Activated naive CD4-positive, alpha-beta T cell treated with anti-CD3 and anti-CD28 coated beads, Interleukin-2, amount 50 U/mL, for 24 hours (primary cell): ENCODE data around the gene KRT7.

ENCODE experiments used
- H3K27ac Mint-ChIP-seq: one replicate; pipeline ENCODE4 v1.8.0; 2021; ENCODE audit warnings: mild to moderate bottlenecking, mixed read lengths
- H3K27me3 Mint-ChIP-seq: one replicate; pipeline ENCODE4 v1.8.0; 2021; ENCODE audit warnings: mixed read lengths
- H3K36me3 Mint-ChIP-seq: one replicate; pipeline ENCODE4 v1.8.0; 2021; ENCODE audit warnings: mixed read lengths
- H3K4me1 Mint-ChIP-seq: one replicate; pipeline ENCODE4 v1.8.0; 2021; ENCODE audit warnings: mixed read lengths
- H3K4me3 Mint-ChIP-seq: one replicate; pipeline ENCODE4 v1.8.0; 2021; ENCODE audit warnings: mild to moderate bottlenecking, mixed read lengths
- H3K9me3 Mint-ChIP-seq: one replicate; pipeline ENCODE4 v1.8.0; 2021; ENCODE audit warnings: mixed read lengths

The KRT7 gene

DNA sequence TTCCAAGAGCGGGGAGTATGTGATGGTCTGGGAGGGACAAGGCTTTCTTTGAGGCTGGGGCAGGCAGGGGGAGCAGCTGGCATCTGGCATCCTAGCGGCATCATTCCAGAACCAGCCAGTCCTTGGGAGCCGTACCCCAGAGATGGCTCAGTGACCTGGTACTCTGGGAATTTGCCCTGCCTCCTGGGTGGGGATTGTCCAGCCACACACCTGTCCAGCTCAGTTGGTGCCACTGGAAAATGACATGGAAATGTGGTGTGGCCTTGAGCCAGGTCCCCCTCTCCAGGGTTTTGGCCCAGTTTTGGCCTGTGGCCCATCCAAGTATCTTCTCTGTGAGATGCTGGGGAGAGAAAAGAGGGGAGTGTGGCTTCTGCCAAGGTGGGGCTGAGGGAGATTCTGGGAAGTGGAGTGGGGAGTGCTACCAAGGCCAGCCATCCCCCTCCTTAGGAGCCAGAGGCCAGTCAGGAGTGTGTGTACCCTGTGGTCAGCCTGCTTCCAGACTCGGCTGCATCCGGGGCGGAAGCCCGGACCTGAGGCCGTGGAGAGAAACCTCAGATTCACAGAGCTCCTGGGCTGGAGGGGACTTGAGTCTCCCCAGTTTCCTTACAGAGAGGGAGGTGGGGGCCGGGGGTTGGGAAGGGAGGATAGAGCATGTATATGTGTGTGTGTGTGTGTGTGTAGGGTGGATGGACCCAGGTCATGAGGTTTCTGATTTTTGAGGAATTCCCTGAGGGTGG is 26.6 kb upstream of the KRT7 start:
- H3K4me3 Mint-ChIP-seq = no peak overlapping the region
- H3K4me1 Mint-ChIP-seq = peaks cover 5% of the 10 kb centered on the region
- H3K9me3 Mint-ChIP-seq = no peaks in the 10 kb centered on the region
- no peak overlapping the region for H3K27ac Mint-ChIP-seq
- H3K27me3 Mint-ChIP-seq = no peaks in the 10 kb centered on the region
- no peaks in the 10 kb centered on the region for H3K36me3 Mint-ChIP-seq

DNA sequence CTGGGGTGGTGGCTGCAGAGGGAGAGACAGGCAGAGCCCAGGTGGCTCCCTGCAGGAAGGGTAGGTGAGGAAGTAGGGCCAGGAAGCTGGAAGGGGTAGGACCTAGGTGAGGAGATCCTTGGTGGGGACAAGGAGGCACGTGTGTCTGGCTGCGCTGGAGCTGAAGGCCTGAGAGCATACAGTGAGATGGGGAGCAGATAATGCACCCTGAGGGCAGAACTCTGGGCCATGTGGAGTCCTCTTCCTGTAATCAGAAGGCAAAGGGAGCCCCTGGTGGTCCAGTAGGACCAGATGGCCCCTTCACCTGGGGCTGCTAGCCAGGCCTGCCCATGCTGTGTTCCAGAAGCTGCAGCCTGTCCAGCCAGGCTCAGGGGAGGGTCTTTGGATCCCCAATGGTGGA is 25.9 kb upstream of the KRT7 start:
- Mint-ChIP-seq H3K4me1 (peaks cover 5% of the 10 kb centered on the region), H3K27me3 (no peaks in the 10 kb centered on the region)

DNA sequence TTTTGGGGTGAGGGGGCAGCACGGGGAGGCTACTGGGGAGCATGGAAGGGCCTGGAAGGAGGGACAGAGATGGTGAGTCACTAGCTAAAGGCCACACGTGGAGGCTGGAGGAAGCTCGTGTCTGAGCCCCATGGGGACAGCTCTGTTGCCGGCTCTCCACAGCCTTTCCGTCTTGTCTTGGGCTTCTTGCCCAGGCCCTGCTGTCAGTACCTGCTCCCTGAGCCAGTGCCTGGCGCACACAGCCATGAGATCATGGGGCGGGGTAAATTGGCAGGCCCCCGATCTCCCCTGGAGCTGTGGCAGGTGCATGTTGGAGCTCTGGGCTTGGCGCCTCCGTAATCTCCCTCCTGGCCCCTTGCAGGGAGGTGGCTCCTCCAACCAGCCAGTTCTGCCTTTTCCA is 25.1 kb upstream of the KRT7 start:
- Mint-ChIP-seq H3K9me3 (no peaks in the 10 kb centered on the region), H3K4me3 (no peak overlapping the region), H3K36me3 (no peaks in the 10 kb centered on the region), H3K27me3 (no peaks in the 10 kb centered on the region), H3K27ac (no peak overlapping the region), H3K4me1 (peaks cover 4% of the 10 kb centered on the region)

More for the DNA sequence above, 25.9 kb upstream of the KRT7 start:
- Mint-ChIP-seq H3K9me3 (no peaks in the 10 kb centered on the region), H3K4me3 (no peak overlapping the region), H3K36me3 (no peaks in the 10 kb centered on the region), H3K27ac (no peak overlapping the region)

DNA sequence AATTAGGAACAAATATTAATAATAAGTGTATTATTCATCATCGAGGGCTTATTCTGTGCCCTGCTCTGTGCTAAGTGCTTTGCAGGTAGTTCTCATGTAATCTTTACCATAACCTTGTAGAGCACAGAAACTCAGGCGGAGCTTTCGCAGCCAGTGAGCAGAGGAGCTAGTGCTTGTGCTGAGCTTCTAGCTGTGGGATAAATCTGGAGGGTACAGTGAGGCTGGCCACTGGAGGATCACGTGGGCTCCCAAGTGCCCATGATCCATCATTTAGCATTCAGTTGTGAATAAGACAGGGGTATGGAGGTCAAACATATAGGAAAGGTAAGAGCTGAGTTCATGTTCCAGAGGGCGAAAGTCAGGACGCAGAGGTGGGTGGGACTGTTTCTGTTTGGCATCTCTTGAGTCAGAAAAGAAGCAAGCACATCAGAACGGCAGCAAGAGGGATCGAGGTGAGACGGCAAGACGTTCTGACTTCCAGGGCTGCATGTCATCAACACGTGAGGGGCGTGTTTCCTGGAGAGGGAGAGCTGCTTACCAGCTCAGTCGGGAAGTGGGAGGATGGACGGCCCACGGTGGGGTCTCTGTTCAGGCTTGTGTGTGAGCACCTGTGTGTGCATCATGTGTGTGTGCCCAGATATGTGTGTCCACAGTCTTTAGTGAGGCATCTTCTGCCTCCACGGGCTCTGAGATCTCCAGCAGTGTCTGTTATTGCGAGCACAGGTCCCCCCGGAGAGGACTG is 24.4 kb upstream of the KRT7 start:
- Mint-ChIP-seq H3K4me3 (no peak overlapping the region), H3K9me3 (no peaks in the 10 kb centered on the region), H3K27me3 (no peaks in the 10 kb centered on the region), H3K4me1 (no peaks in the 10 kb centered on the region), H3K36me3 (no peaks in the 10 kb centered on the region), H3K27ac (no peak overlapping the region)

DNA sequence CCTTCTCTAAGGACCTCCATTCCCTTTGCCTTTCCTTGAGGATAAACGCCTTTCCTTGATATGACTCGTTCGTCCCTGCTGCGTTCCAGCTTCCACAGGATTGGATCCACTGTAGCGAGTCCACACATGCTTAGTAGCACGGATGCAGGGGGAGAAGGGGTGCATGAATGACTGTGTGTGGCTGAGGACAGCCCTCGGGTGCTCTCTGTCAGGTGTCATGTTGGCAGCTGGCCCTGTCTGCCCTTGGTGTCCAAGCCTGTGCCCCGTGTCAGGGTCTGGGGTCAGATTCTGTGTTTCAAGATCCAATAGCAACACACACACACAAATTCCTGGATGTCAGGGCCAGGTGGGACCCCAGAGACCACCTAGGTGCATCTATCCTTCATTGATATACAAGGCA is 23.7 kb upstream of the KRT7 start:
- no peak overlapping the region for H3K27ac Mint-ChIP-seq
- H3K36me3 Mint-ChIP-seq = no peaks in the 10 kb centered on the region
- no peaks in the 10 kb centered on the region for H3K9me3 Mint-ChIP-seq
- H3K27me3 Mint-ChIP-seq = no peaks in the 10 kb centered on the region
- H3K4me1 Mint-ChIP-seq = no peaks in the 10 kb centered on the region
- no peak overlapping the region for H3K4me3 Mint-ChIP-seq

DNA sequence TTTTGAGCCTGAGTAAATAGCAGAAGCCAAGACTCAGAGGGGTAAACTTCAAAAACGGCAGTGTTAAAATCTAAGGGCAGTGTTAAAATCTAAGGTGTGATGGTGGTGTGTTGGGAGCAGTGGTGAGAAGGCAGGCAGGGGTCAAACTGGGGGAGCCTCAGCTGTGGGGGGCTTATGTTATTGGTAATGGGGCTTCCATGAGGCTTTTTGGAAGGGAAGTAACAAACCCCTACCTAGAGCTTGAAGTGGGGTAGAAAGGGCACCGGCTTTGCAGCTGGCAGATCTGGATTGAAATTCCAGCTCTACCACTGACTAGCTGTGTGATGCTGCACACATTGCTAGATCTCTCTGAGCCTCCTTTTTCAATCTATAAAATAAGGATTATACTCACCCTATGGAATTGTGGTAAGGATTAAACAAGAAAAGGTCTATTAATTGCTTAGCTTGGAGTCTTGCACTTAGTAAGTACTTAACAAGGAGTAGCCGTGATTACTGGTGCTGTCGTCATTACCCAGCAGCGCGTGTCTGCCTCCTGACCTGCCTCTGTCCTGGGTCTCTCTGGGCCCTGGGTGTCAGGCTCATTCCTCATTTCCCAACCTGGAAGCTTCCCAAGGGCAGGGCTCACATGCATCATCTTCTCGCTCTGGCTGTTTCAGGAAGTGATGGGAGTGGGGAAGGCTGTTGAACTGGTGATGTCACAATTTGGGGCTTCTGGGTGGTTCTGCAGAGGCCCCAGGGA is 22.7 kb upstream of the KRT7 start:
- Mint-ChIP-seq H3K4me3 (no peak overlapping the region), H3K36me3 (no peaks in the 10 kb centered on the region), H3K27ac (no peak overlapping the region), H3K9me3 (no peaks in the 10 kb centered on the region), H3K27me3 (no peaks in the 10 kb centered on the region), H3K4me1 (no peaks in the 10 kb centered on the region)

DNA sequence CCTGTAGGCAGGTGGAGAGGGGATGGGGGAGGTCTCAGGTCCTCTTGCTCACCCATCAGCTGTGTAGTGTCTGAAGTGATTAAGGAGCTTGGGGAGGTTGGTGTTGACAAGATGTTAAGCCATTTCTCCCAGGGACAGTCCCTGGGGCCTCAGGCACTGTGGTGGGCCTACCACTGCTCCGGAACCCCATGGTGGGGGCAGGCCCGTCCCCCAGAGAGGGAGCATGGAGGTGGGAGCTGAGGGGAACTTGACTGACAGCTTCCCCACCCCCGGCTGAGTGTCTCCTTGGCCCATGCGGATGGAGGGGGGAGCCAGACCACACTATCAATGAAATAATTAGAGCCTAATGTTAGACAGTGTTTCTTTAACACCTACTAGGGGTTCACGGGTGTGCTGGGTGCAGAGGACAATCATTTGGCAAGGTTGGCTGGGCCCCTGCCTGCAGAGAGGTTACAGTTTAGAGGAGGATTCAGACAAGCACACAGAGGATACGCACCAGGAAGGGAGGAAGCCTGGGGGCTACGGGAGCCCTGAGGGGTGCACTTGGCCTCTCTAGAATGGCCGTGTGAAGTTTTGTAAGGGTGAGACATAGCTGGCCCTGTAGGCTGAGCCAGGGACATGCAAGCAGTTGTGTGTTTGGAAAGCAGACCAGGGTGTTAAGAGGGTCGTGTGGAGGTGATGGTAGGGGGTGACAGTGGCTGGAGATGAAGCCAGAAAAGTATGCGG is 22.0 kb upstream of the KRT7 start:
- Mint-ChIP-seq H3K4me1 (no peaks in the 10 kb centered on the region), H3K9me3 (no peaks in the 10 kb centered on the region), H3K27me3 (no peaks in the 10 kb centered on the region), H3K27ac (peak overlapping the region; percentile 60), H3K36me3 (no peaks in the 10 kb centered on the region), H3K4me3 (no peak overlapping the region)

DNA sequence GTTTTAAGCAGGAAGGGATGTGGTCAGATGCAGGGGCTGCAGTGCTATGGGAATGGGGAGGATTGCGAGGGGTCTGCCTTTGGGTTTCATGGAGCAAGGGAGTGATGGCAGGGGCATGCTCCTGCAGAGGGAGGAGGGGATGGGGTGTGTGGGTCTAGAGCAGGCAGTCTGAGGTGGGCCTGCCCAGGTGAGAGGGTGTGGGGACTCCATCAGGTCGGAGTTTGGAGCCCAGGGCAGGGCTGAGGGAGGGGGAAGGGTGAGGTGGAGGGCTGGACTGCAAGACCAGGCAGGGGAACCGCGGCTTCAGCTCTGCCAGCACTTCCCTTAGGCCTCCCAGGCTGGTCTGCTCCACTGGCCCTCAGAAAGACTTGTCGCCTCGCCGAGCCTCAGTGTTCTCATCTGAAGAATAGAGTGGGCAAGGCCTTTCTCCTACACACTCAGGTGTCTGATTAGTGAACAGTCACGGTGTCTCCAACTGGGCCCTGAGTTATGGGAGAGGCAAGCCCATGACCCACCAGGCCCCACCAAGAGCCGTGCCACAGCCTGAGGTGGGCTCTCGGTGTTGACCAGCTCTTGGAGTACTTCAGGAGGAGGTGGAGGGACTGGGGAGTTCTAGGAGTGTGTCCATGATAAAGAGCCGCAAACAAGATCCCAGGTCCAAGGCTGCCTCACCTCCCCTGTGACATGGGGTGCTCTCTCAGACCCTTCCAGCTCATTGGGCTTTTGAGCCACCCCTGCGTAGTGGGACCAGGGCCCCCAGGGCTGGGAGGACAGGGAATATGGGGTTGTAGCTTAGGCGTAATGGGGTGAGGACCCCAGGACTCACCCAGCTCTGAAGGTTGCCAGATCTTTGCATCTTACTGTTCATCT is 21.1 kb upstream of the KRT7 start:
- no peaks in the 10 kb centered on the region for H3K27me3 Mint-ChIP-seq
- H3K4me3 Mint-ChIP-seq = no peak overlapping the region
- H3K4me1 Mint-ChIP-seq = no peaks in the 10 kb centered on the region
- no peak overlapping the region for H3K27ac Mint-ChIP-seq
- H3K36me3 Mint-ChIP-seq = no peaks in the 10 kb centered on the region
- no peaks in the 10 kb centered on the region for H3K9me3 Mint-ChIP-seq

DNA sequence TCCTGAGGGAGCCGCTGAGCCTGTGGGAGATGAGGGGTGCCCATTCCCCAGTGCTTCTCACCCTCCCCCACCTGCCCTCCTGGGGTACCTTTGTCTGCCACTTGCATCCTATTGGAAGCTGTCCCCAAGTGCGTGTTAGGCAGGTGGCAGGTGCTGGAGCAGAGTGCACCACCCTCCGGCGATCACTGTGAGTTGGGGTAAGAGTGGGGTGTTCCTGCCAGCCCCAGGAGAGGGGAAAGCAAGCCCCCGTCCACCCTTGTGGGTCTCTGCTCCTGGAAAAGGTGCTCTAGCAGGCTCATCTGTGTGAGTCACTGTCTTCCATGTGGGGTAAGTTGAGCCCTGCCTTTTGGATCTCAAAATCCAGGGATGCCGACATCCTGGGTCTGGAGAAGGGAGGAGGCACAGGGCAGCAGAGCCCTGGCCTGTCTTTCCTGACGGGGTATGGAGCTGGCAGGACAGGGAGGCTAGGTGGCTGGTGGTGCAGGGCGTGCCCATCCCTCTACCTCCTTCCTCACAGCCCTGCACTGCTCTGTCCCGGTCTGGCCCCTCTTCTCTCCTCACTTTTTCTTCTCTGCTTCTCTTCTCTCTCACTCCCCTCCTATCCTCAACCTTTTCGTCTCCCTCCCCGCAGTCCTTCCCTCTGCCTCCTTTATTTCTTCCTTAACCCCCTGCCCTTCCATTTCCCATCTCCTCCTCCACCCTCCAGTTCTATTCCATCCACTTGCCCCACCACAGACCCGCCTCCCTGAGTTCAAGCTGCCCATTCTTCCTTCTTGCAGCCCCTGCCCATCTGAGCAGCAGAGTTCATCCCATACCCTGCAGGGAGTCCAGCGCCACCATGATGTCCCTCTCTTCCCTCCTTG is 20.1 kb upstream of the KRT7 start:
- Mint-ChIP-seq H3K27me3 (no peaks in the 10 kb centered on the region), H3K4me3 (no peak overlapping the region), H3K27ac (no peak overlapping the region), H3K36me3 (no peaks in the 10 kb centered on the region), H3K9me3 (no peaks in the 10 kb centered on the region), H3K4me1 (no peaks in the 10 kb centered on the region)

DNA sequence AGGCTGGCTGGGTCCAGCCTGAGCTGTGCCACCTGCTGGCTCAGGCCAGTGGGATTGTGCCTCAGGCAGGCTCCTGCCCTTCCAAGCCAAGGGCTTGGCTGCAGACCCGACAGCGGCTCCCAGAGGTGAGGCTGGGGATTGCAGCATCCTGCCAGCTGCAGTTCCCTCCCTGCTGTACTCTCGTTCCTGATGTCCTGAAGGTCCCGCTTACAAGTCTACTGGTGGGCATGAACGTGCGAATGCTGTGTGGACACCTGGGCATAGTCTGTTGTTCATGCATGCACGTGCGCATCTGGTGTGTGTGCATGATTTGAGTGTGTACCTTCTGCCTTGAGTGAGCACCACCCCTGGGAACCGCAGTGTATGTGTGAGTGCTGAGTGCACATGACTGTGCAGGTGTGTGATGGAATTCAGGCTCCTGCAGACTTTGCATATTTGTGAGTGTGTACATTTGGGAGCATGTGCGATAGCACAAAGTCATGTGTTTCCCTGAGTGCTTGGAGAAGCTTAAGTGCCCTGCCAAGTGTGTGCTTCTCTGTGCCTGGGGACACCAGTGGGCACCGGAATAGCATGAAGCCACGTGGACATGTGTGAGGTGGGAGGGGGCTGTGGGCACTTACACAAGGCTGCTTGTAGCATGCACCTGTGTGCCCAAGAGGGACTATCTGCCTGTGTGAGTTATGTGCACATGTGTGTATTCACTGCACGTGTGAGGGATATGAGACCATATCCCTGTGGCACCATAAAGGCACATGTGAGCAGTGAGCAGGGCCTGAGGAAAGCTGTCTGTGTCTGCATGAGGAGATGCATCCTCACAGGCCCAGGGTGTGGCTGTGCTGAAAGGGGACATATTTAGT is 19.3 kb upstream of the KRT7 start:
- no peak overlapping the region for H3K27ac Mint-ChIP-seq
- no peaks in the 10 kb centered on the region for H3K4me1 Mint-ChIP-seq
- no peaks in the 10 kb centered on the region for H3K9me3 Mint-ChIP-seq
- no peaks in the 10 kb centered on the region for H3K36me3 Mint-ChIP-seq
- no peak overlapping the region for H3K4me3 Mint-ChIP-seq
- H3K27me3 Mint-ChIP-seq = no peaks in the 10 kb centered on the region

DNA sequence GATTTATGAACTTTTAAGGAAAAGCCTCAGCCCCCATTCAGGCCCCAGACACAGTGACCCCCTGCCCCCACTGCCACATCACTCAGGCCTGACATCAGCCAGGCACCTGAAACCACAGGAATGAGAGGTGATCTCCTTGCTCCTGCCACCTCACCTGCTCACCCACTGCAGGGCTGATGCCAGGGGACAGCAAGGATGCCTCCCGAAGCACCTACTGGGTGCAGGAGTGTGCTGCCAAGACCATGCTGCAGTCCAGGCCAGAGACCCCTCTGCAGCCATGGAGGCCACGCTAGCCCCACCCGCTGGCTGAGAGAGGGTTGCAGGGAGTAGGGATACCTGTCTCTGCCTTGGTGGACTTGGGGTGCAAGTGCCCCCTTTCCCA is 18.6 kb upstream of the KRT7 start:
- H3K36me3 Mint-ChIP-seq = no peaks in the 10 kb centered on the region
- no peak overlapping the region for H3K4me3 Mint-ChIP-seq
- no peaks in the 10 kb centered on the region for H3K9me3 Mint-ChIP-seq
- H3K27ac Mint-ChIP-seq = no peak overlapping the region
- no peaks in the 10 kb centered on the region for H3K27me3 Mint-ChIP-seq
- no peaks in the 10 kb centered on the region for H3K4me1 Mint-ChIP-seq

DNA sequence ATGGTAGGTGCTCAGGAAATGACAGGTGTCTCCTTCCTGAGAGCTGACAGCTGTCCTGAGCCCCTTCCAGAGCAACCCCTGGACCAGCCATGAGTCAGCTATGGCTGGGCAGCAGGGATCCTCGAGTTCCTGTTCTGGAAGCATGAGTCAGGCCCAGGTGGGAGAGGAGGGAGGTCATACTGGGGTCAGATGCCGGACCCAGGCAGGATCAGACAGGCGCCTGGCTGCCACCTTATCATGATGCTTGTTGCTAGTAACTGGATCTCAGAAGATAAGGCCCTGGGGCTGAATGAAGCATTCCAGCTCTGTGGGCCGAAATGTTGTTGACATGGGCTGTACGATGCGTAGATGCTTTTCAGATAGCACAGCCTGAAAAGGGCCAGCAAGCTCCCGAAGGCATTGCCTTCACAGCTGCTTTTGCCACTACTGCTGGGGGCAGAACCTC is 17.4 kb upstream of the KRT7 start:
- Mint-ChIP-seq H3K9me3 (no peaks in the 10 kb centered on the region), H3K4me3 (no peak overlapping the region), H3K27ac (no peak overlapping the region), H3K4me1 (no peaks in the 10 kb centered on the region), H3K27me3 (peaks cover 4% of the 10 kb centered on the region), H3K36me3 (no peaks in the 10 kb centered on the region)

DNA sequence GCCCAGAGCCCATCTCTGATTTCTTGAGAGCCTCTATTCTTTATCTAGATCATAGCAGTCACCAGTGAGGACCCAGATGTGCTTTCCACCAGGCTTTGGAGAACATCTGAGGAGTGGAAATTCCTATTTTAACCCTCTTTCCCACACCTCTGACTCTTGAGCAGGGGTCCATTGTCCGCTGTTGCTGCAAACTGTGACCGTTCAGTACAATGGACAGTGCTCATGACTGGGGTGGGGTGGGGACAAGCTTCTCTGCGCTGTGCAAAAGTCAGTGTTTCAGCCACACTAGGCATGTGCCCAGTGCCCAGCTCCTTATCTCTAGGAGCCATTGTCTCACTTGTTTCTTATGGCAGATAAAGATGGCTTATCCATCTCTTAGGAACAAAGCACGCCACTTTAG is 16.9 kb upstream of the KRT7 start:
- Mint-ChIP-seq H3K27me3 (peaks cover 7% of the 10 kb centered on the region), H3K9me3 (no peaks in the 10 kb centered on the region), H3K36me3 (no peaks in the 10 kb centered on the region), H3K4me3 (no peak overlapping the region), H3K27ac (no peak overlapping the region), H3K4me1 (peaks cover under 1% of the 10 kb centered on the region)
